NCI-H1092 treated with DMSO at 0.1 percent for 48 hours (cell line): ENCODE measurements around the gene MOCS3.

Experiments used
- DNase-seq: peaks from one replicate; lab custom pipeline; 2025; lab: John Stamatoyannopoulos, UW

MOCS3 gene

GRCh38 chr20:50982363-50982762 is 23.7 kb downstream of the MOCS3 start:
- no peak for DNase-seq

- no peak for DNase-seq
These were observed 24.7 kb downstream of the MOCS3 start for GRCh38 chr20:50983321-50983720.

GRCh38 chr20:50987493-50988210 is 29.0 kb downstream of the MOCS3 start:
- DNase-seq = peak; percentile 77

- DNase-seq = no peak
These were observed 32.5 kb downstream of the MOCS3 start for GRCh38 chr20:50991076-50991475.

GRCh38 chr20:50992336-50992732 is 33.7 kb downstream of the MOCS3 start:
- no peak for DNase-seq

GRCh38 chr20:50992733-50993457 is 34.3 kb downstream of the MOCS3 start:
- DNase-seq = peak; percentile 18

- no peak for DNase-seq
These were observed 35.3 kb downstream of the MOCS3 start for GRCh38 chr20:50993876-50994275.

GRCh38 chr20:50995506-50995905 is 36.9 kb downstream of the MOCS3 start:
- DNase-seq = no peak

- DNase-seq = no peak
These were observed 38.6 kb downstream of the MOCS3 start for GRCh38 chr20:50996901-50997865.

GRCh38 chr20:50999355-50999754 is 40.7 kb downstream of the MOCS3 start:
- no peak for DNase-seq

- no peak for DNase-seq
These were observed 43.0 kb downstream of the MOCS3 start for GRCh38 chr20:51001430-51002265.

- no peak for DNase-seq
These were observed 44.0 kb downstream of the MOCS3 start for GRCh38 chr20:51002633-51003032.

- DNase-seq = no peak
These were observed 45.1 kb downstream of the MOCS3 start for GRCh38 chr20:51003753-51004152.

GRCh38 chr20:51004305-51004727 is 45.7 kb downstream of the MOCS3 start:
- no peak for DNase-seq

- DNase-seq = no peak
These were observed 46.2 kb downstream of the MOCS3 start for GRCh38 chr20:51004781-51005180.

- DNase-seq = no peak
These were observed 46.6 kb downstream of the MOCS3 start for GRCh38 chr20:51005214-51005613.

GRCh38 chr20:51008718-51009117 is 50.1 kb downstream of the MOCS3 start:
- DNase-seq = no peak

- DNase-seq = no peak
These were observed 50.9 kb downstream of the MOCS3 start for GRCh38 chr20:51009303-51010042.

- DNase-seq = no peak
These were observed 51.4 kb downstream of the MOCS3 start for GRCh38 chr20:51010043-51010365.

GRCh38 chr20:51010932-51011331 is 52.3 kb downstream of the MOCS3 start:
- no peak for DNase-seq

- DNase-seq = no peak
These were observed 52.9 kb downstream of the MOCS3 start for GRCh38 chr20:51011479-51011878.
